Stomach (tissue), 9 donors: ENCODE measurements around the gene WDR7. TPM values are rescaled to one million over a fixed set of nuclear protein-coding genes. Genes with fewer than 3 reads are reported as not detected.

Experiments used
- DNase-seq, 2 donors: peaks; one replicate each; pipeline versions ENCODE4 v3.0.0 to v3.0.0-alpha.2; 2013 to 2019
- H3K27ac ChIP-seq, 5 donors: fragments of 200-600 bp in 4 of 5; sonication (generic) in 4 of 5; one replicate each; pipeline ENCODE4 v1.5.1; 2013 to 2019; ENCODE audit warnings: mild to moderate bottlenecking in 1 of 5, moderate library complexity in 1 of 5
- H3K27me3 ChIP-seq, 3 donors: fragments of 200-600 bp; sonication (generic); one replicate each; pipeline ENCODE4 v1.5.1; 2017 to 2019; ENCODE audit warnings: mixed run types in 1 of 3
- H3K36me3 ChIP-seq, 4 donors: fragments of 200-600 bp; sonication (generic); 1 replicate in 3 of 4; 2 replicates in 1 of 4; pipeline ENCODE4 v1.5.1; 2016 to 2019
- H3K4me1 ChIP-seq, 4 donors: fragments of 200-600 bp; sonication (generic); one replicate each; pipeline ENCODE4 v1.5.1; 2016 to 2019
- H3K4me3 ChIP-seq, 4 donors: fragments of 200-600 bp; sonication (generic) in 3 of 4; one replicate each; pipeline ENCODE4 v1.5.1; 2016 to 2019; ENCODE audit warnings: mild to moderate bottlenecking in 1 of 4
- H3K9me3 ChIP-seq, 4 donors: fragments of 200-600 bp; sonication (generic); one replicate each; pipeline ENCODE4 v1.5.1; 2016 to 2019
- EP300 ChIP-seq: sonication (generic); formaldehyde crosslinking; IDR thresholded peaks from one replicate; pipeline ENCODE4 v1.6.1; 2017; ENCODE audit warnings: antibody characterized with exemption
- POLR2A ChIP-seq, 4 donors: fragments of 450-650 bp; IDR thresholded peaks; one replicate each; pipeline ENCODE4 v1.6.1; 2016; ENCODE audit warnings: antibody characterized with exemption in 4 of 4, control low read depth in 2 of 4, mild to moderate bottlenecking in 1 of 4, moderate library complexity in 1 of 4
- POLR2AphosphoS5 ChIP-seq, 3 donors: sonication (generic); formaldehyde crosslinking; IDR thresholded peaks; one replicate each; pipeline ENCODE4 v1.6.1; 2016; ENCODE audit warnings: antibody characterized with exemption in 3 of 3
- WGBS, 5 donors: extraction: QIAGEN DNeasy Blood & Tissue Kit in 3 of 5; methylation state at CpG; one replicate each; pipeline versions ENCODE4 v1.1.5 to v1.1.7; 2013 to 2018; 5-methylcytosine and 5-hydroxymethylcytosine counted together
- intact Hi-C: fragments of 100-400 bp; cut with DNase I; formaldehyde crosslinking; loops from one replicate; pipeline ENCODE4 v1.15.1; 2023; ENCODE audit warnings: low total_unique reads
- polyA plus RNA-seq, 3 donors: library from polyadenylated mRNA; stranded (reverse); fragments of 200-250 nt; gene quantifications; one replicate each; pipeline ENCODE4 v1.2.3, GENCODE V29; 2013
- total RNA-seq, 5 donors: library from RNA; depleted of rRNA; stranded (reverse); fragments of >200 nt; gene quantifications; one replicate each; pipeline versions ENCODE4 v1.1.0 to v1.2.3, GENCODE V29; 2014 to 2016
- TF ChIP-seq, protein P1 (sequence below), 7 experiments: fragments of 450-650 bp in 4 of 7; fragments of 200-600 bp in 3 of 7; sonication (generic) in 3 of 7; IDR thresholded peaks; one replicate each; pipeline ENCODE4 v1.5.1; 2016 to 2019; ENCODE audit warnings: antibody characterized with exemption in 7 of 7, control low read depth in 2 of 7, mild to moderate bottlenecking in 1 of 7
- donor health status: healthy with polysubstance abuse.
- donor health status: Bipolar disorder and iron deficiency.
- donor health status: healthy.

WDR7 gene
- total and polyA plus RNA-seq, 8 donors = 1.7 to 250 (median 47.2) TPM

DNA sequence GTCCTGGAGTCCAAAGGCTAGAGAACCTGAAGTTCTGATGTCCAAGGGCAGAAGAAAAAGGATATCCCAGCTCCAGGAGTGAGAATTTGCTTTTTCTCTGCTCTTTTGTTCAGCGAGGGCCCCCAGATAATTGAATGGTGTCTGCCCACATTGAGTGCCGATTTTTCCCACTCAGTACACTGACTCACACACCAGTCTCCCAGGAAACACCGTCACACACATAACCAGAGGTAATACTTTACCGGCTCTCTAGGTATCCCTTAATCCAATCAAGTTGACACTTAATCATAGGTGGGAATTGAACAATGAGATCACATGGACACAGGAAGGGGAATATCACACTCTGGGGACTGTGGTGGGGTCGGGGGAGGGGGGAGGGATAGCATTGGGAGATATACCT lies 161.5 kb downstream of the WDR7 start:
- H3K27me3 ChIP-seq = no peaks in the 10 kb centered on the region
- DNase-seq = no peak
- H3K4me3 ChIP-seq = no peak overlapping the region
- no peaks in the 10 kb centered on the region for H3K4me1 ChIP-seq
- intact Hi-C loops = no loop called here
- no peak overlapping the region for H3K27ac ChIP-seq
- WGBS, 5 donors = 89 to 96% (median 93%) methylated on average over 4 to 5 of the region's 5 CpGs
- H3K9me3 ChIP-seq = no peaks in the 10 kb centered on the region
- TF ChIP-seq POLR2A (IDR thresholded peaks at IDR 0.05) (no peak), EP300 (no peak)
- H3K36me3 ChIP-seq = peaks cover 0 to 8% (median 3%) of the 10 kb centered on the region in 4 donors

DNA sequence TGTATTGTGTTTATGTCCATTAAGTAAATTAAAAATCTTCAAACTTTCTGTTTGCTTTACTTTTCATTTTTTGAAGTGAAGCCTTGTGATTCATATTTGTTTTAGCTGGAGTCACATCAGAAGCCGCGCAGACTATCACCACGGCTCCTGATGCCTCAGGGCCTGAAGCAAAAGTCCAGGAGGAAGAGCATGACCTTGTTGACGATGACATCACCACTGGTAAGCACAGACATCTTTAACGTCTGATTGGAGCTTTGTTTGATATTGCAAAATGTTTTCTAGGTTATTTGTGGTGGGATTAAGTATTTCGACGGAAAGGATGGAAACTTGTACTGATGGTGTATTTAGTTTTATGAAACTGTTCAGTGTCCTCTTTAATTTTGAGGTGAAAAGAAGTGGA lies 164.8 kb downstream of the WDR7 start:
- Histone ChIP-seq H3K4me1 (no peaks in the 10 kb centered on the region), H3K36me3 (peaks cover 0 to 8% (median 3%) of the 10 kb centered on the region in 4 donors), H3K27ac (no peak overlapping the region), H3K27me3 (no peaks in the 10 kb centered on the region), H3K4me3 (no peak overlapping the region), H3K9me3 (no peaks in the 10 kb centered on the region)
- DNase-seq = no peak
- intact Hi-C loops = no loop called here
- TF ChIP-seq POLR2AphosphoS5 (IDR thresholded peaks at IDR 0.05) (no peak), POLR2A (IDR thresholded peaks at IDR 0.05) (no peak), EP300 (no peak)
- TF ChIP-seq, protein P1, sequence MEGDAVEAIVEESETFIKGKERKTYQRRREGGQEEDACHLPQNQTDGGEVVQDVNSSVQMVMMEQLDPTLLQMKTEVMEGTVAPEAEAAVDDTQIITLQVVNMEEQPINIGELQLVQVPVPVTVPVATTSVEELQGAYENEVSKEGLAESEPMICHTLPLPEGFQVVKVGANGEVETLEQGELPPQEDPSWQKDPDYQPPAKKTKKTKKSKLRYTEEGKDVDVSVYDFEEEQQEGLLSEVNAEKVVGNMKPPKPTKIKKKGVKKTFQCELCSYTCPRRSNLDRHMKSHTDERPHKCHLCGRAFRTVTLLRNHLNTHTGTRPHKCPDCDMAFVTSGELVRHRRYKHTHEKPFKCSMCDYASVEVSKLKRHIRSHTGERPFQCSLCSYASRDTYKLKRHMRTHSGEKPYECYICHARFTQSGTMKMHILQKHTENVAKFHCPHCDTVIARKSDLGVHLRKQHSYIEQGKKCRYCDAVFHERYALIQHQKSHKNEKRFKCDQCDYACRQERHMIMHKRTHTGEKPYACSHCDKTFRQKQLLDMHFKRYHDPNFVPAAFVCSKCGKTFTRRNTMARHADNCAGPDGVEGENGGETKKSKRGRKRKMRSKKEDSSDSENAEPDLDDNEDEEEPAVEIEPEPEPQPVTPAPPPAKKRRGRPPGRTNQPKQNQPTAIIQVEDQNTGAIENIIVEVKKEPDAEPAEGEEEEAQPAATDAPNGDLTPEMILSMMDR (IDR thresholded peaks at IDR 0.05) = no peak
- 82 to 91% (median 88%) methylated on average over 7 of the region's 7 CpGs for WGBS, 5 donors

DNA sequence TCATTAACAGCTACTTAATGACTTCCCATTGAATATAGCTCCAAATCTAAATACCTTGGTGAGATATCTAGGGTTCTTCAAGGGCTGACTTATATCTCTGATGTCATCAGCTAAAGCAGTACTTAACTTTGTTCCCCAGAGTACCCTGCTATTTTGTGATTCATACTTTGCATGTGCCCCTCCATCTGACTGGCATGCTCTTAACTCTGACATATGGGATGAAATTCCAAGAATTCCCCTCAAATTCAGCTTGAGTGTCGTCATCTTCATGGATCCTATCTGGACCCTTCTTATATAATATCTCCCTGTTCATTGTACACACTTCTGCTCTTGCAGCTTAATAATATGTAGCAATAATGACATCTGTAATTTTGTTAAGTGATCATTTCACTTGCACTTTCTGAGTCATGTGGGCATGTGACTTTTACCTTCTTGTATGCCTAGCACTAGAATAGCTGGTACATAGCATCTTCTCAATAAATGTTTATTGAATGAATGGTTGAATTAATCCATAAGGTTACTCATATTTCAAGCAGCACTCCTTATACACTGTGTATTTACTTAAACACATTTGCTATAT lies 172.9 kb downstream of the WDR7 start:
- Histone ChIP-seq H3K36me3 (peaks cover 0 to 11% (median 0%) of the 10 kb centered on the region in 4 donors), H3K9me3 (no peaks in the 10 kb centered on the region), H3K4me1 (no peaks in the 10 kb centered on the region), H3K27ac (no peak overlapping the region), H3K27me3 (no peaks in the 10 kb centered on the region), H3K4me3 (no peak overlapping the region)
- no peak for DNase-seq
- TF ChIP-seq POLR2A (IDR thresholded peaks at IDR 0.05) = no peak
- TF ChIP-seq, protein P1 (IDR thresholded peaks at IDR 0.05) = no peak
- no peak for TF ChIP-seq POLR2AphosphoS5 (IDR thresholded peaks at IDR 0.05)
- TF ChIP-seq EP300 = no peak
- intact Hi-C loops = no loop called here
- WGBS, 5 donors = 96 to 100% (median 98%) methylated on average over 1 of the region's 1 CpG

DNA sequence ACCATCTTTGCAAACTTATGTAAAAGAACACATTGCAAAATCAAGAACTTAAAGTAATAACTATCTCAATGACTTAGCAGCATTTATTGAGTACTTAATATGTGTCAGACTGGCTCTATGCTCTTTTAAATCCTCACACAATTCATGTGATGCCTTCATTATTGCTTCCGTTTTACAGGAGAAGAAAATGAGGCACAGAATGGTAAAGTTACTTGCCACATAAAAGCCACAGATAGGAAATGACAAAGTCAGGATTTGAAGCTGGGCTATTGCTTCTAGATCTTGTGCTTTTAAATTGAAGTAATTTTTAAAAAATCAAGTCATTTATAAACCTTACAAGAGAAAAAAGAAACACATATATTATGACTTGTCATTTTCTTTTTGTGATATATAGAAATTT lies 174.2 kb downstream of the WDR7 start:
- 64 to 93% (median 83%) methylated on average over 1 of the region's 1 CpG for WGBS, 5 donors

DNA sequence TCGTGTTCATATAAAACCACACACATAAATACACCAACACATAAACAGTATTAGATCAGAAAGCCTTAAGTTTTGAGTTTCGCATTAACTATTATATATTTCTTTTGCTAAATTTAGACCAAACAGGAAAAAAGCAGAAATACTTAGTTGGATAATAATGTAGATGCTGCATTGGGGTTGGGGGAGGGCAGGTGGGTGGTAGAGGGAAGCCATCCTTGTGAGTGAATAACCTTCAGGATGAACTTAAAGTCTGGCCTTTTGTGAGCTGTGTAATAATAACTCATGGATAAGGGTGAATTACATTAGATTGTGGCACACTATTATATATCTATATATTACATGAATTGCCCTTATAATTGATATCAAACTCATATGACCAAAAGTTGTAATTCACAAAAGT lies 174.7 kb downstream of the WDR7 start:
- 72 to 88% (median 76%) methylated on average over 2 of the region's 2 CpGs for WGBS, 5 donors
- TF ChIP-seq, protein P1 (IDR thresholded peaks at IDR 0.05) = no peak
- TF ChIP-seq EP300 (no peak), POLR2A (IDR thresholded peaks at IDR 0.05) (no peak), POLR2AphosphoS5 (IDR thresholded peaks at IDR 0.05) (no peak)
- no peaks in the 10 kb centered on the region for H3K4me1 ChIP-seq
- no peaks in the 10 kb centered on the region for H3K9me3 ChIP-seq
- H3K36me3 ChIP-seq = peaks cover 0 to 11% (median 0%) of the 10 kb centered on the region in 4 donors
- no peak for DNase-seq
- no peaks in the 10 kb centered on the region for H3K27me3 ChIP-seq
- H3K4me3 ChIP-seq = no peak overlapping the region
- no peak overlapping the region for H3K27ac ChIP-seq
- intact Hi-C loops = no loop called here

More for the DNA sequence above, 174.2 kb downstream of the WDR7 start:
- DNase-seq = no peak
- Histone ChIP-seq H3K9me3 (no peaks in the 10 kb centered on the region), H3K27ac (no peak overlapping the region), H3K36me3 (peaks cover 0 to 11% (median 0%) of the 10 kb centered on the region in 4 donors), H3K4me3 (no peak overlapping the region), H3K27me3 (no peaks in the 10 kb centered on the region), H3K4me1 (no peaks in the 10 kb centered on the region)
- intact Hi-C loops = no loop called here
- no peak for TF ChIP-seq EP300
- TF ChIP-seq, protein P1 (IDR thresholded peaks at IDR 0.05) = no peak
- TF ChIP-seq POLR2AphosphoS5 (IDR thresholded peaks at IDR 0.05) = no peak
- TF ChIP-seq POLR2A (IDR thresholded peaks at IDR 0.05) = no peak
